ENCODE measurements around the gene GPATCH8.

DNA sequence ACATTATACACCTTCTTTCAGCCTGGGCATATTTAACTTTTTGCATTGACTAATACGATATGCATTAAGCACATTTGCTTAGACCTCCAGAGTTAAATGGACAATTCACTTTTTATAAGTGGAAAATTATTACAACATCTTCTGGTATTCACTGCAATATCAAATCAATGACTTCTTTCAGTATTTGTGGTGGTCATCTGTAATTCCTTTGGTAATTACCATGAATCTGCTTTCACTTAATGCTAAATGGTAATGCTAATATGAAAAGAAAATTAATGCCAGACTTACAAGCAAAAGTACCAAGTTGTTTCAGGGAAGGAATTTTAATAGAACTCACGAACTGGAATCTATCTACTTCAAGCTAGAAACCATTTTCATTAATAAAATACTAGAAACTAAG lies 6.4 kb downstream of the GPATCH8 start:
- TF ChIP-seq, protein P1, sequence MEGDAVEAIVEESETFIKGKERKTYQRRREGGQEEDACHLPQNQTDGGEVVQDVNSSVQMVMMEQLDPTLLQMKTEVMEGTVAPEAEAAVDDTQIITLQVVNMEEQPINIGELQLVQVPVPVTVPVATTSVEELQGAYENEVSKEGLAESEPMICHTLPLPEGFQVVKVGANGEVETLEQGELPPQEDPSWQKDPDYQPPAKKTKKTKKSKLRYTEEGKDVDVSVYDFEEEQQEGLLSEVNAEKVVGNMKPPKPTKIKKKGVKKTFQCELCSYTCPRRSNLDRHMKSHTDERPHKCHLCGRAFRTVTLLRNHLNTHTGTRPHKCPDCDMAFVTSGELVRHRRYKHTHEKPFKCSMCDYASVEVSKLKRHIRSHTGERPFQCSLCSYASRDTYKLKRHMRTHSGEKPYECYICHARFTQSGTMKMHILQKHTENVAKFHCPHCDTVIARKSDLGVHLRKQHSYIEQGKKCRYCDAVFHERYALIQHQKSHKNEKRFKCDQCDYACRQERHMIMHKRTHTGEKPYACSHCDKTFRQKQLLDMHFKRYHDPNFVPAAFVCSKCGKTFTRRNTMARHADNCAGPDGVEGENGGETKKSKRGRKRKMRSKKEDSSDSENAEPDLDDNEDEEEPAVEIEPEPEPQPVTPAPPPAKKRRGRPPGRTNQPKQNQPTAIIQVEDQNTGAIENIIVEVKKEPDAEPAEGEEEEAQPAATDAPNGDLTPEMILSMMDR (IDR thresholded peaks at IDR 0.05) = no peak
- no peak for TF ChIP-seq POLR2A (IDR thresholded peaks at IDR 0.05)

Data from esophagus squamous epithelium (tissue), 4 donors.